ENCODE results near the gene EPHA2.

GRCh38 chr1:16092923-16093511 is 62.9 kb downstream of the EPHA2 start:
- TF ChIP-seq POLR2AphosphoS5 (IDR thresholded peaks at IDR 0.05; ENCODE audit: low read depth, low read length) = no peak
- TF ChIP-seq TAF1 (IDR thresholded peaks at IDR 0.05; ENCODE audit: borderline replicate concordance, low read depth, low read length) = no peak
- TF ChIP-seq POLR2A (IDR thresholded peaks at IDR 0.05; ENCODE audit: low read depth, low read length) = no peak
